ENCODE results near the gene FCRLB. TPM values are rescaled to one million over a fixed set of nuclear protein-coding genes. Genes with fewer than 3 reads are reported as not detected.

FCRLB gene
- total and polyA plus RNA-seq, 11 donors, result 0.22 to 0.75 (median 0.46) TPM

- H3K9me3 ChIP-seq, result no peaks in the 10 kb centered on the region
- peaks cover 0 to 48% (median 0%) of the 10 kb centered on the region in 12 donors for H3K4me1 ChIP-seq
- H3K36me3 ChIP-seq, result no peaks in the 10 kb centered on the region
- TF ChIP-seq POLR2A (IDR thresholded peaks at IDR 0.05), result no peak
- TF ChIP-seq, protein P1, sequence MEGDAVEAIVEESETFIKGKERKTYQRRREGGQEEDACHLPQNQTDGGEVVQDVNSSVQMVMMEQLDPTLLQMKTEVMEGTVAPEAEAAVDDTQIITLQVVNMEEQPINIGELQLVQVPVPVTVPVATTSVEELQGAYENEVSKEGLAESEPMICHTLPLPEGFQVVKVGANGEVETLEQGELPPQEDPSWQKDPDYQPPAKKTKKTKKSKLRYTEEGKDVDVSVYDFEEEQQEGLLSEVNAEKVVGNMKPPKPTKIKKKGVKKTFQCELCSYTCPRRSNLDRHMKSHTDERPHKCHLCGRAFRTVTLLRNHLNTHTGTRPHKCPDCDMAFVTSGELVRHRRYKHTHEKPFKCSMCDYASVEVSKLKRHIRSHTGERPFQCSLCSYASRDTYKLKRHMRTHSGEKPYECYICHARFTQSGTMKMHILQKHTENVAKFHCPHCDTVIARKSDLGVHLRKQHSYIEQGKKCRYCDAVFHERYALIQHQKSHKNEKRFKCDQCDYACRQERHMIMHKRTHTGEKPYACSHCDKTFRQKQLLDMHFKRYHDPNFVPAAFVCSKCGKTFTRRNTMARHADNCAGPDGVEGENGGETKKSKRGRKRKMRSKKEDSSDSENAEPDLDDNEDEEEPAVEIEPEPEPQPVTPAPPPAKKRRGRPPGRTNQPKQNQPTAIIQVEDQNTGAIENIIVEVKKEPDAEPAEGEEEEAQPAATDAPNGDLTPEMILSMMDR (IDR thresholded peaks at IDR 0.05), result no peak
- 61 to 83% (median 72%) methylated on average over 2 of the region's 2 CpGs for WGBS, 4 donors
- ATAC-seq (no peak), DNase-seq (no peak)
- H3K27me3 ChIP-seq, result peaks cover 0 to 11% (median 0%) of the 10 kb centered on the region in 9 donors
- intact Hi-C loops (cut with DNase I), result loop anchor here in 4 of 10 donors (5.0 to 10.0 kb wide), 2 partner anchors 90 to 253 kb away; no protein-coding TSS in a partner anchor
- peak overlapping the region in 1 of 12 donors; percentile 91 for H3K27ac ChIP-seq
- no peak overlapping the region for H3K4me3 ChIP-seq
Observed at GRCh38 chr1:161737625-161738024, 16.3 kb downstream of the FCRLB start.

- H3K4me1 ChIP-seq, result peaks cover 0 to 40% (median 0%) of the 10 kb centered on the region in 12 donors
- H3K27ac ChIP-seq, result peak overlapping the region in 4 of 12 donors; percentile 3 to 91 (median 30)
- peak; percentile 59 to 69 (median 64) for ATAC-seq
- H3K27me3 ChIP-seq, result peaks cover 0 to 11% (median 0%) of the 10 kb centered on the region in 9 donors
- TF ChIP-seq POLR2A (IDR thresholded peaks at IDR 0.05), result no peak
- TF ChIP-seq, protein P1 (IDR thresholded peaks at IDR 0.05), result peak in 11 of 12 donors; percentile 12 to 46 (median 29)
- intact Hi-C loops (cut with DNase I), result loop anchor here in 4 of 10 donors (5.0 to 10.0 kb wide), 2 partner anchors 91 to 254 kb away; no protein-coding TSS in a partner anchor
- no peaks in the 10 kb centered on the region for H3K36me3 ChIP-seq
- no peak overlapping the region for H3K4me3 ChIP-seq
- WGBS, 4 donors, result 89 to 95% (median 90%) methylated on average over 4 of the region's 4 CpGs
- H3K9me3 ChIP-seq, result no peaks in the 10 kb centered on the region
- peak; percentile 29 to 66 (median 46) for DNase-seq
Observed at GRCh38 chr1:161738627-161739287, 17.4 kb downstream of the FCRLB start.

- TF ChIP-seq, protein P1 (IDR thresholded peaks at IDR 0.05), result no peak
- no peak for TF ChIP-seq POLR2A (IDR thresholded peaks at IDR 0.05)
- H3K36me3 ChIP-seq, result no peaks in the 10 kb centered on the region
- intact Hi-C loops (cut with DNase I), result loop anchor here (2.0 to 10.0 kb wide), 8 partner anchors 91 to 345 kb away; no protein-coding TSS in a partner anchor
- peak overlapping the region in 5 of 12 donors; percentile 5 to 91 (median 11) for H3K27ac ChIP-seq
- no peak overlapping the region for H3K4me3 ChIP-seq
- 45 to 57% (median 53%) methylated on average over 8 of the region's 8 CpGs for WGBS, 4 donors
- H3K9me3 ChIP-seq, result no peaks in the 10 kb centered on the region
- peak in 3 of 4 donors; percentile 51 to 63 (median 63) for ATAC-seq
- peaks cover 0 to 36% (median 0%) of the 10 kb centered on the region in 12 donors for H3K4me1 ChIP-seq
- peak in 2 of 5 donors; percentile 27 to 39 for DNase-seq
- H3K27me3 ChIP-seq, result peaks cover 0 to 11% (median 0%) of the 10 kb centered on the region in 9 donors
Observed at GRCh38 chr1:161739865-161740566, 18.7 kb downstream of the FCRLB start.

- Histone ChIP-seq H3K4me3 (no peak overlapping the region), H3K27me3 (peaks cover 0 to 6% (median 0%) of the 10 kb centered on the region in 9 donors), H3K4me1 (peaks cover 0 to 36% (median 0%) of the 10 kb centered on the region in 12 donors), H3K36me3 (no peaks in the 10 kb centered on the region), H3K27ac (peak overlapping the region in 3 of 12 donors; percentile 10 to 91 (median 43)), H3K9me3 (no peaks in the 10 kb centered on the region)
- TF ChIP-seq, protein P1 (IDR thresholded peaks at IDR 0.05), result no peak
- TF ChIP-seq POLR2A (IDR thresholded peaks at IDR 0.05), result no peak
- DNase-seq, result no peak
- no peak for ATAC-seq
- intact Hi-C loops (cut with DNase I), result loop anchor here in 9 of 10 donors (1.0 to 10.0 kb wide), 9 partner anchors 92 to 346 kb away; no protein-coding TSS in a partner anchor
- WGBS, 4 donors, result 77 to 86% (median 81%) methylated on average over 6 of the region's 6 CpGs
Observed at GRCh38 chr1:161740921-161741320, 19.6 kb downstream of the FCRLB start.
